KMS-11 (cell line): ENCODE results near the gene SIRT4.
A peak's percentile ranks its signal among the peaks of the same experiment; 100 is the strongest.

Experiments
- H2AFZ ChIP-seq: fragments of 200-600 bp; sonication (generic); 2 replicates; pipeline ENCODE4 v1.6.1; 2016; ENCODE audit warnings: antibody characterized with exemption, mixed run types, low read depth
- H3K27ac ChIP-seq: fragments of 200-600 bp; sonication (generic); 2 replicates; pipeline ENCODE4 v1.6.1; 2016; ENCODE audit warnings: mild to moderate bottlenecking, mixed run types
- H3K27me3 ChIP-seq: fragments of 200-600 bp; sonication (generic); 2 replicates; pipeline ENCODE4 v1.6.1; 2017; ENCODE audit warnings: mild to moderate bottlenecking, low read depth, mixed run types, moderate library complexity; ENCODE audit not compliant: insufficient read depth
- H3K36me3 ChIP-seq: fragments of 200-600 bp; sonication (generic); 2 replicates; pipeline ENCODE4 v1.6.1; 2017; ENCODE audit warnings: mild to moderate bottlenecking, mixed run types; ENCODE audit not compliant: insufficient read depth
- H3K4me1 ChIP-seq: fragments of 200-600 bp; sonication (generic); 2 replicates; pipeline ENCODE4 v1.6.1; 2016; ENCODE audit warnings: mild to moderate bottlenecking, low read depth, mixed run types; ENCODE audit not compliant: poor library complexity, severe bottlenecking
- H3K4me2 ChIP-seq: fragments of 200-600 bp; sonication (generic); 2 replicates; pipeline ENCODE4 v1.7.0; 2016; ENCODE audit warnings: mild to moderate bottlenecking, mixed run types
- H3K4me3 ChIP-seq: fragments of 200-600 bp; sonication (generic); IDR thresholded peaks from 2 replicates; pipeline ENCODE4 v1.6.1; 2017; ENCODE audit warnings: low read depth, low read length, mixed read lengths; ENCODE audit not compliant: insufficient read depth
- H3K79me2 ChIP-seq: fragments of 200-600 bp; sonication (generic); 2 replicates; pipeline ENCODE4 v1.6.1; 2016; ENCODE audit warnings: low read depth, mixed run types; ENCODE audit not compliant: insufficient read depth
- H3K9ac ChIP-seq: fragments of 200-600 bp; sonication (generic); 2 replicates; pipeline ENCODE4 v1.6.1; 2016; ENCODE audit warnings: mild to moderate bottlenecking, mixed run types
- H4K20me1 ChIP-seq: fragments of 200-600 bp; sonication (generic); 2 replicates; pipeline ENCODE4 v1.6.1; 2016; ENCODE audit warnings: mild to moderate bottlenecking, mixed run types; ENCODE audit not compliant: insufficient read depth
- CTCF ChIP-seq: fragments of 200-600 bp; sonication (generic); conservative IDR thresholded peaks from 2 replicates; pipeline ENCODE4 v1.6.1; 2017; ENCODE audit warnings: low read depth, mild to moderate bottlenecking, antibody characterized with exemption, low read length, moderate library complexity, mixed read lengths

The SIRT4 gene

GRCh38 chr12:120287491-120287890 lies 14.6 kb upstream of the SIRT4 start:
- no peak overlapping the region for H3K4me3 ChIP-seq
- H3K4me1 ChIP-seq: no peaks in the 10 kb centered on the region
- H3K36me3 ChIP-seq: no peaks in the 10 kb centered on the region
- no peak overlapping the region for H3K4me2 ChIP-seq
- H2AFZ ChIP-seq: no peak overlapping the region
- H4K20me1 ChIP-seq: no peaks in the 10 kb centered on the region
- no peak for TF ChIP-seq CTCF
- H3K27ac ChIP-seq: no peak overlapping the region
- no peaks in the 10 kb centered on the region for H3K79me2 ChIP-seq
- H3K9ac ChIP-seq: no peak overlapping the region
- no peaks in the 10 kb centered on the region for H3K27me3 ChIP-seq

- Histone ChIP-seq H2AFZ (peak overlapping the region; percentile 47), H3K9ac (peak overlapping the region; percentile 92; the same call in 1 of the 2 replicates), H3K4me3 (no peak overlapping the region)
Measured at GRCh38 chr12:120290609-120291305, 11.4 kb upstream of the SIRT4 start.

GRCh38 chr12:120292411-120292660 lies 9.8 kb upstream of the SIRT4 start:
- peak overlapping the region; percentile 92 for H3K9ac ChIP-seq
- no peaks in the 10 kb centered on the region for H3K79me2 ChIP-seq
- H3K4me3 ChIP-seq: no peak overlapping the region
- peak overlapping the region; percentile 57; the same call in 1 of the 2 replicates for H3K4me2 ChIP-seq
- peak overlapping the region; percentile 23; the same call in 1 of the 2 replicates for H2AFZ ChIP-seq
- no peaks in the 10 kb centered on the region for H4K20me1 ChIP-seq
- no peak for TF ChIP-seq CTCF
- H3K27me3 ChIP-seq: no peaks in the 10 kb centered on the region
- H3K27ac ChIP-seq: peak overlapping the region; percentile 99
- H3K36me3 ChIP-seq: no peaks in the 10 kb centered on the region
- no peaks in the 10 kb centered on the region for H3K4me1 ChIP-seq

More at GRCh38 chr12:120290609-120291305, 11.4 kb upstream of the SIRT4 start:
- Histone ChIP-seq H3K27me3 (no peaks in the 10 kb centered on the region), H3K36me3 (no peaks in the 10 kb centered on the region), H3K79me2 (no peaks in the 10 kb centered on the region), H3K4me2 (peak overlapping the region; percentile 57), H4K20me1 (no peaks in the 10 kb centered on the region), H3K27ac (peak overlapping the region; percentile 99; the same call in 1 of the 2 replicates), H3K4me1 (no peaks in the 10 kb centered on the region)
- no peak for TF ChIP-seq CTCF

GRCh38 chr12:120292661-120293531 lies 9.2 kb upstream of the SIRT4 start, which contains the start of gene RNU4-1:
Gene RNU4-1, minus strand, starts transcription at chr12:120293237.
- H2AFZ ChIP-seq: peak within 1 kb of the TSS; percentile 66; the same call in 1 of the 2 replicates
- no peaks in the 10 kb centered on the region for H3K79me2 ChIP-seq
- H3K4me2 ChIP-seq: peak within 1 kb of the TSS; percentile 57
- H3K9ac ChIP-seq: peak within 1 kb of the TSS; percentile 92
- no peaks in the 10 kb centered on the region for H3K27me3 ChIP-seq
- H4K20me1 ChIP-seq: no peaks in the 10 kb centered on the region
- no peak for TF ChIP-seq CTCF
- no peak within 1 kb of the TSS for H3K4me3 ChIP-seq
- H3K27ac ChIP-seq: peak within 1 kb of the TSS; percentile 99
- no peaks in the 10 kb centered on the region for H3K36me3 ChIP-seq
- H3K4me1 ChIP-seq: no peaks in the 10 kb centered on the region
